Large intestine (tissue), 12 donors: ENCODE measurements around the gene CD22. TPM values are rescaled to one million over a fixed set of nuclear protein-coding genes. Genes with fewer than 3 reads are reported as not detected.
"Not testable (repeated sequence)": the region's sequence is repeated elsewhere in the genome, so short reads cannot be mapped to it uniquely, and the experiment has no call there.

ENCODE experiments used
- DNase-seq, 2 donors: peaks; one replicate each; pipeline versions ENCODE4 v3.0.0 to v3.0.0-alpha.2; 2013
- H3K27ac ChIP-seq: one replicate; pipeline ENCODE4 v1.5.1; 2013; ENCODE audit warnings: low read length
- H3K27me3 ChIP-seq: 2 replicates; pipeline ENCODE4 v1.6.1; 2013; ENCODE audit warnings: low read length; ENCODE audit not compliant: control insufficient read depth, insufficient read depth
- H3K36me3 ChIP-seq: 2 replicates; pipeline ENCODE4 v1.6.1; 2013; ENCODE audit warnings: low read length; ENCODE audit not compliant: control insufficient read depth, insufficient read depth
- H3K4me1 ChIP-seq: one replicate; pipeline ENCODE4 v1.6.1; 2013; ENCODE audit warnings: low read length; ENCODE audit not compliant: control insufficient read depth, insufficient read depth
- H3K4me3 ChIP-seq: one replicate; pipeline ENCODE4 v1.5.1; 2013; ENCODE audit warnings: low read length
- H3K9me3 ChIP-seq: one replicate; pipeline ENCODE4 v1.6.1; 2013; ENCODE audit warnings: mild to moderate bottlenecking, low read depth, low read length, moderate library complexity; ENCODE audit not compliant: control insufficient read depth
- WGBS: methylation state at CpG from one replicate; pipeline ENCODE4 v1.1.5; 2013; ENCODE audit warnings: low lambda C conversion rate; ENCODE audit not compliant: insufficient coverage; 5-methylcytosine and 5-hydroxymethylcytosine counted together
- long read RNA-seq, 11 donors: transcript quantifications; one replicate each; lab custom pipeline, GENCODE V29; 2026
- polyA plus RNA-seq: library from polyadenylated mRNA; unstranded; fragments of 120-200 nt; gene quantifications from one replicate; pipeline ENCODE4 v1.2.1, GENCODE V29; 2013

Gene CD22
- polyA plus RNA-seq: 2.2 TPM
- long read RNA-seq, donor 1: 0 reads
- long read RNA-seq, donor 2: 0 reads
- long read RNA-seq, donor 3: 0 reads
- long read RNA-seq, donor 4: 0 reads
- long read RNA-seq, donor 5: 0 reads
- long read RNA-seq, donor 6: 0 reads
- long read RNA-seq, donor 7: 0 reads
- long read RNA-seq, donor 8: 0 reads
- long read RNA-seq, donor 9, partial matches to known transcripts: 0 of 1 reads
- long read RNA-seq, donor 9, other reads (novel, unspliced or antisense): 0 of 1 reads
- long read RNA-seq, donor 10: 0 reads
- long read RNA-seq, donor 11: 0 reads

GRCh38 chr19:35328851-35329285 is at the start of gene CD22:
CD22 (plus strand) TSS chr19:35329187; CDS start chr19:35332041, 2,854 bp downstream.
- Histone ChIP-seq H3K4me3 (no peak within 1 kb of the TSS), H3K36me3 (no peaks in the 10 kb centered on the region), H3K27me3 (peaks cover 4% of the 10 kb centered on the region), H3K4me1 (no peaks in the 10 kb centered on the region), H3K9me3 (no peaks in the 10 kb centered on the region), H3K27ac (no peak within 1 kb of the TSS)
- WGBS: no CpG with 5 or more reads among the region's 12 CpGs
- DNase-seq: no peak

- no peak overlapping the region for H3K27ac ChIP-seq
- peaks cover 35% of the 10 kb centered on the region for H3K36me3 ChIP-seq
- no CpG with 5 or more reads among the region's 11 CpGs for whole genome bisulfite sequencing
- peaks cover 12% of the 10 kb centered on the region for H3K27me3 ChIP-seq
- H3K9me3 ChIP-seq: no peaks in the 10 kb centered on the region
- H3K4me1 ChIP-seq: no peaks in the 10 kb centered on the region
- H3K4me3 ChIP-seq: no peak overlapping the region
- DNase-seq: no peak
Observed at GRCh38 chr19:35279374-35279773, 49.6 kb upstream of the CD22 start.

GRCh38 chr19:35279985-35280821 is 48.8 kb upstream of the CD22 start:
- Histone ChIP-seq H3K36me3 (peaks cover 30% of the 10 kb centered on the region), H3K27ac (no peak overlapping the region), H3K4me3 (no peak overlapping the region), H3K4me1 (no peaks in the 10 kb centered on the region), H3K27me3 (peaks cover 12% of the 10 kb centered on the region), H3K9me3 (no peaks in the 10 kb centered on the region)
- no CpG with 5 or more reads among the region's 12 CpGs for WGBS
- no peak for DNase-seq

DNA sequence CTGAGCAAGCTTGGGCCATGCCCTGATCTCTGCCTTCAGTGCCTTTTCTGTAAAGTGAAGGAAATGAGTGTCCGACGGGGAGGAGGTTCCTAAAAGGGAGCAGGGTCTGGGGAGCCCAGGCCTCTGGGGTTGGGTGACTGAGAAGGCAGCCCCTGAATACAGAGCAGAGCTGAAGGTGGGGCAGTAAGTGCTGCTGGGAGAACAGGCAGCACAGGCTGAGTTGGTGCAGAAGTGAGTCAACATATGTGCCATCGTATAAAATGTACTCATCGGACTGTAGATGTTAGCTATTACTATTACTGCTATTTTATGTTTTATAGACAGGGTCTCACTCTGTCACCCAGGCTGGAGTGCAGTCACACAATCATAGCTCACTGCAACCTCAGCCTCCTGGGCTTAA is 47.7 kb upstream of the CD22 start:
- peaks cover 23% of the 10 kb centered on the region for H3K36me3 ChIP-seq
- no peaks in the 10 kb centered on the region for H3K4me1 ChIP-seq
- no peak overlapping the region for H3K4me3 ChIP-seq
- H3K9me3 ChIP-seq: no peaks in the 10 kb centered on the region
- no CpG with 5 or more reads among the region's 4 CpGs for WGBS
- peaks cover 12% of the 10 kb centered on the region for H3K27me3 ChIP-seq
- no peak overlapping the region for H3K27ac ChIP-seq
- DNase-seq: no peak

DNA sequence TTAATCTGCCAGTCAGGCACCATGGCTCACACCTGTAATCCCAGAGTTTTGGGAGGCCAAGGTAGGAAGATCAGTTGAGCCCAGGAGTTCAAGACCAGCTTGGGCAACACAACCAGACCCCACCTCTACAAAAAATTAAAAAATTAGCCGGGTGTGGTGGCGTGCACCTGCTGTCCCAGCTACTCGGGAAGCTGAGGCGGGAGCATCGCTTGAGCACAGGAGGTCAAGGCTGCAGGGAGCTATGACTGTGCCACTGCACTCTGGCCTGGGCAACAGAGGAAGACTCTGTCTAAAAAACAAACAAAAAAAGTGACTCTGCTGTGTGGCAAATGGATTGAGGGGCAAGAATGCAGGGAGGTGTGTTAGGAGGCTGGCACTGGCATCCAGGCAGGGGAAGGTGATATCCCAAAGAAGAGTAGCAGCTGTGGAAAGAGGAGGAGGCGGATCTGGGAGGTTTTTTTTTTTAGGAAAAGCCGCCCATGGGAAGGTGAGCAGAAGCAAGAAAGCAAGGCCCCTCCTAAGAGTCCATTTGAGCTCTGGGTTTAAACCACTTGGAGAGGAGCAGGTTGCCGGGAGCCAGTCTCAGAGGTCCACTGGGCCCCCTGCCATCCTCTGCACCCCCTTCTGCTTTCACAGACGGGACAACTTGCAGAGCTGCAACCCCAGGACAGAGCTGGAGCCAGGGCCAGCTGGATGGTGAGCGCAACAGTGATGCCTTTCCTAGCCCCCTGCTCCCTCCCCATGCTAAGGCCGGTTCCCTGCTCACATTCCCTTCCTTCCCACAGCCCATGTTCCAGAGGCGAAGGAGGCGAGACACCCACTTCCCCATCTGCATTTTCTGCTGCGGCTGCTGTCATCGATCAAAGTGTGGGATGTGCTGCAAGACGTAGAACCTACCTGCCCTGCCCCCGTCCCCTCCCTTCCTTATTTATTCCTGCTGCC is 44.6 kb upstream of the CD22 start:
- H3K36me3 ChIP-seq: peaks cover under 1% of the 10 kb centered on the region
- H3K4me1 ChIP-seq: no peaks in the 10 kb centered on the region
- no peak for DNase-seq
- H3K27ac ChIP-seq: no peak overlapping the region
- WGBS: no CpG with 5 or more reads among the region's 17 CpGs
- H3K9me3 ChIP-seq: no peaks in the 10 kb centered on the region
- H3K4me3 ChIP-seq: no peak overlapping the region
- H3K27me3 ChIP-seq: peaks cover 12% of the 10 kb centered on the region

DNA sequence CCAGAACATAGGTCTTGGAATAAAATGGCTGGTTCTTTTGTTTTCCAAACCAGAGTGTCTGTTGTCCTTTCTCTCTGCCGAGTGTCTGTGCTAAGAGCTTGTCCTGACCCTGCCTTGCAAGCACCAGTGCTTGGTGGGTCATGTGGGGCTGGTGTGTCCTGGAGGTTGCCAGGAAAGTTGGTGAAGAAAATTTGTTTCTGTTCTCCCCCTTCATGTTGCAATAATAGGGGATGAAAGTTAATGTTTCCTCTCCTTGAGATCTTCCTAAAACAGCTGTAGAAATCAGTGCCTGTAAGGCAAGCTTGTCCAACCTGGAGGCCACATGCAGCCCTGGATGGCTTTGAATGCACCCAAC is 43.9 kb upstream of the CD22 start:
- DNase-seq: no peak

DNA sequence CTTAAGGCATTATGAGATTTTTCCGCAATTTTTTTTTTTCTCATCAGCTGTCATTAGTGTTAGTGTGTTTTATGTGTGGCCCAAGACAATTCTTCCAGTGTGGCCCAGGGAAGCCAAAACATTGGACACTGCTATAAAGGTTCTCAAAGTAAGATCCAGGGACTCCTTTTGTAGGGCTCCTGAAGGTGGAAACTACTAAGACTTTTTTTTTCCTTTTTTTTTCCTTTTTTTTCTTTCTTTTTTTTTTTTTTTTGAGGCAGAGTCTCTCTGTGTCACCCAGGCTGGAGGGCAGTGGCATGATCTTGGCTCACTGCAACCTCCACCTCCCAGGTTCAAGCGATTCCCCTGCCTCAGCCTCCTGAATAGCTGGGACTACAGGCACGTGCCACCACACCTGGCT is 43.5 kb upstream of the CD22 start:
- not testable (repeated sequence) for H3K4me1 ChIP-seq, DNase-seq, H3K9me3 ChIP-seq, H3K27ac ChIP-seq, H3K36me3 ChIP-seq, H3K4me3 ChIP-seq
- 100% methylated on average over 1 of the region's 3 CpGs for WGBS
- H3K27me3 ChIP-seq: peaks cover 12% of the 10 kb centered on the region

More for the DNA sequence above, 43.9 kb upstream of the CD22 start:
- Histone ChIP-seq H3K27me3 (peaks cover 12% of the 10 kb centered on the region), H3K4me1 (no peaks in the 10 kb centered on the region), H3K9me3 (no peaks in the 10 kb centered on the region), H3K36me3 (no peaks in the 10 kb centered on the region), H3K4me3 (no peak overlapping the region), H3K27ac (no peak overlapping the region)
- WGBS: 40% methylated on average over 1 of the region's 1 CpG

GRCh38 chr19:35286101-35286500 is 42.9 kb upstream of the CD22 start:
- not testable (repeated sequence) for DNase-seq, H3K9me3 ChIP-seq, H3K27ac ChIP-seq, H3K4me1 ChIP-seq, H3K4me3 ChIP-seq, H3K36me3 ChIP-seq
- WGBS: no CpG with 5 or more reads among the region's 5 CpGs
- H3K27me3 ChIP-seq: peaks cover 12% of the 10 kb centered on the region

- Histone ChIP-seq H3K36me3 (no peaks in the 10 kb centered on the region), H3K27me3 (peaks cover 4% of the 10 kb centered on the region), H3K27ac (no peak overlapping the region), H3K9me3 (no peaks in the 10 kb centered on the region), H3K4me1 (no peaks in the 10 kb centered on the region), H3K4me3 (no peak overlapping the region)
- DNase-seq: no peak
- WGBS: no CpG with 5 or more reads among the region's 10 CpGs
Observed at GRCh38 chr19:35287713-35288112, 41.3 kb upstream of the CD22 start.

DNA sequence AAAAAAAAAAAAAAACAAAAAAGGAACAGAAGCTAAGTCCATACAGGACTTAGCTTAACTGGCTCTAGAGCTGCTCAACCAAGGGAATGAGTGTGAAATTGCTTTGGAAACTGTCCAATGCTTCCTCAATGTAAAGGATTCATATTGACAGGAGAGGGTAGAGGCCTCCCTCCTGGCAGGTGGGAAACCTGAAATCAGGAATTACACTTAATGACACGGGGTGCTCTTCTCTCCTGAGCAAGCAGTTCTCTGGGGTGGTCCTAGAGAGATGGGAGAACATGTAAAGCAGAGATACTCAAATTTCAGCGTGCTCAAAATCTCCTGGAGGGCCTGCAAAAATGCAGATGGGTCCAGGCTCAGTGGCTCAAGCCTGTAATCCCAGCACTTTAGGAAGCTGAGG is 40.7 kb upstream of the CD22 start:
- Histone ChIP-seq H3K36me3 (no peaks in the 10 kb centered on the region), H3K27me3 (peaks cover 5% of the 10 kb centered on the region), H3K4me3 (no peak overlapping the region), H3K9me3 (no peaks in the 10 kb centered on the region), H3K27ac (no peak overlapping the region), H3K4me1 (no peaks in the 10 kb centered on the region)
- DNase-seq: no peak
- no CpG with 5 or more reads among the region's 2 CpGs for WGBS
